DMS153 (cell line): Measurements from ENCODE around the gene ARHGAP5.
A peak's percentile ranks its signal among the peaks of the same experiment; 100 is the strongest.

ENCODE experiments used
- DNase-seq: peaks from one replicate; lab custom pipeline; 2025; lab: John Stamatoyannopoulos, UW

Gene ARHGAP5

GRCh38 chr14:32171469-32171868 lies 94.4 kb downstream of the ARHGAP5 start:
- no peak for DNase-seq

GRCh38 chr14:32183151-32184058 lies 106.3 kb downstream of the ARHGAP5 start:
- no peak for DNase-seq

- DNase-seq: no peak
Observed at GRCh38 chr14:32185097-32185496, 108.0 kb downstream of the ARHGAP5 start.

- no peak for DNase-seq
Observed at GRCh38 chr14:32186248-32186647, 109.1 kb downstream of the ARHGAP5 start.

- no peak for DNase-seq
Observed at GRCh38 chr14:32189811-32190210, 112.7 kb downstream of the ARHGAP5 start.

- no peak for DNase-seq
Observed at GRCh38 chr14:32190673-32191072, 113.6 kb downstream of the ARHGAP5 start.

- no peak for DNase-seq
Observed at GRCh38 chr14:32192712-32193373, 115.7 kb downstream of the ARHGAP5 start.

GRCh38 chr14:32193532-32193931 lies 116.4 kb downstream of the ARHGAP5 start:
- DNase-seq: no peak

- no peak for DNase-seq
Observed at GRCh38 chr14:32195636-32196035, 118.5 kb downstream of the ARHGAP5 start.

- DNase-seq: no peak
Observed at GRCh38 chr14:32197919-32198318, 120.8 kb downstream of the ARHGAP5 start.

GRCh38 chr14:32200368-32201192 lies 123.5 kb downstream of the ARHGAP5 start:
- no peak for DNase-seq

GRCh38 chr14:32201193-32201815 lies 124.2 kb downstream of the ARHGAP5 start:
- DNase-seq: peak; percentile 78

- DNase-seq: peak; percentile 68
Observed at GRCh38 chr14:32201816-32202490, 124.8 kb downstream of the ARHGAP5 start, which contains the start of gene RNU6-7. TSS of gene RNU6-7 (plus strand) at chr14:32202045.

- no peak for DNase-seq
Observed at GRCh38 chr14:32202491-32202997, 125.4 kb downstream of the ARHGAP5 start.

GRCh38 chr14:32202998-32203882 lies 126.1 kb downstream of the ARHGAP5 start, which contains the start of gene RNU6-8:
TSS of gene RNU6-8 (minus strand) at chr14:32203269.
- peak; percentile 81 for DNase-seq

GRCh38 chr14:32203928-32204357 lies 126.8 kb downstream of the ARHGAP5 start:
- DNase-seq: no peak

- no peak for DNase-seq
Observed at GRCh38 chr14:32205554-32205953, 128.4 kb downstream of the ARHGAP5 start.

- DNase-seq: no peak
Observed at GRCh38 chr14:32205984-32206383, 128.9 kb downstream of the ARHGAP5 start.

GRCh38 chr14:32206552-32206951 lies 129.4 kb downstream of the ARHGAP5 start:
- DNase-seq: no peak

GRCh38 chr14:32208490-32208889 lies 131.4 kb downstream of the ARHGAP5 start:
- no peak for DNase-seq
